ENCODE measurements around the gene CFAP251.
"Not testable (repeated sequence)": the region's sequence is repeated elsewhere in the genome, so short reads cannot be mapped to it uniquely, and the experiment has no call there.

CFAP251 gene, protein sequence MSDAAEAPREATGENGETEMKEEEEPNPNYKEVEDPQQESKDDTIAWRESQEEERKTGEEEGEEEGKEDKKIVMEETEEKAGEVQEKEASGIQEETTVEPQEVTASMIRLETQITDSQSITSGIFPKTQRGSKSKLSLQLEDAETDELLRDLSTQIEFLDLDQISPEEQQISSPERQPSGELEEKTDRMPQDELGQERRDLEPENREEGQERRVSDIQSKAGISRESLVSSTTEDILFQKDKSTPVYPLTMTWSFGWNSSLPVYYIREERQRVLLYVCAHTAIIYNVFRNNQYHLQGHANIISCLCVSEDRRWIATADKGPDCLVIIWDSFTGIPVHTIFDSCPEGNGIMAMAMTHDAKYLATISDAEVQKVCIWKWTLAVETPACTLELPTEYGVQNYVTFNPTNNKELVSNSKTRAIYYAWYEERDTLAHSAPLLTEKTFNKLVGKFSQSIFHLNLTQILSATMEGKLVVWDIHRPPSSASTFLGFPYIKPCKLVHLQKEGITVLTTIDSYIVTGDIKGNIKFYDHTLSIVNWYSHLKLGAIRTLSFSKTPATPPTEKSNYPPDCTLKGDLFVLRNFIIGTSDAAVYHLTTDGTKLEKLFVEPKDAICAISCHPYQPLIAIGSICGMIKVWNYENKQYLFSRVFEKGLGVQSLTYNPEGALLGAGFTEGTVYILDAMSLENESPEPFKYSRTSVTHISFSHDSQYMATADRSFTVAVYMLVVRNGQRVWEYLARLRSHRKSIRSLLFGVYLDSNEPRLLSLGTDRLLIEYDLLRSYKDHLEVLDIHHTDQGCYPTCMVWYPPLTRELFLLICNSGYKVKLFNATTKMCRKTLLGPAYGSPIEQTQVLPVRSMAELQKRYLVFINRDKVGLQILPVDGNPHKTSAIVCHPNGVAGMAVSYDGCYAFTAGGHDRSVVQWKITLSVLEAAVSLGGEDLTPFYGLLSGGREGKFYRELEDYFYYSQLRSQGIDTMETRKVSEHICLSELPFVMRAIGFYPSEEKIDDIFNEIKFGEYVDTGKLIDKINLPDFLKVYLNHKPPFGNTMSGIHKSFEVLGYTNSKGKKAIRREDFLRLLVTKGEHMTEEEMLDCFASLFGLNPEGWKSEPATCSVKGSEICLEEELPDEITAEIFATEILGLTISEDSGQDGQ

DNA sequence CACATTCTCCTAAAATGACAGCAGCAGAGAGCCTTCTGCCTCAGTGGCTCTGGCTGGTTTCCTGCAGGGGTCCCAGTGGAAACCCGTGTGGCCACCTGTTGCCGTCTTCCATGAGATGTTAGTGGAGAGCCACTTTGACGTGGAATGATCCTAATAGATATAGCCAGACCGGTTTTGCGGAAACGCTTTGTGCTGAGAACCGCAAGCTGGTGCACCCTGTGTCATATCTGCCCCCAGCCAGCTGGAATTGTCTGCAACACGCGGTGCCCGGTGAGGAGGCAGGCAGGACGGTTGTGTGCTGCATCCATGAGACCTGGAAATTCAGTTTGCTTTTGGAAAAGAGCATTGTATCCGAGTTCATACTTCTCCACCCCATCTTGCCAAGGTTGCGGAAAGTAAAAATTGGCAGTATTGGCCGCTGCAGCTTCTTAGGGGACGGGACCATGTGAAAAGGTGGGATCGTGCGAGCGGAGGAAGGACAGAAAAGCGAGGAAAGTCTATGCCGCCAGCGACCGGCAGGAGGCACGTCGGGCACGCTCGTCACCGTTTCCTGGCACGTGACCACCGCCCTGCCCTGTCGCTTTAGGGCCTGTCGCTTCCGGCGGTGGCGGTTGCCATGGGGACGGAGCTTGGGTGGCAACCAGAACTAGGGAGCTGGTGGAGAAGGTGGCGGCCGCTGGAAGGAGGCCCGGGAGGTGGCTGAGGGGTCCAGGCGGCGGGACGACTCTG, at the start of gene CFAP251:
CFAP251 (plus strand) TSS at position 643 of the 729 bp plus-strand sequence. CDS start 2,714 bp downstream, outside the sequence.
- peak; percentile 95 for DNase-seq

DNA sequence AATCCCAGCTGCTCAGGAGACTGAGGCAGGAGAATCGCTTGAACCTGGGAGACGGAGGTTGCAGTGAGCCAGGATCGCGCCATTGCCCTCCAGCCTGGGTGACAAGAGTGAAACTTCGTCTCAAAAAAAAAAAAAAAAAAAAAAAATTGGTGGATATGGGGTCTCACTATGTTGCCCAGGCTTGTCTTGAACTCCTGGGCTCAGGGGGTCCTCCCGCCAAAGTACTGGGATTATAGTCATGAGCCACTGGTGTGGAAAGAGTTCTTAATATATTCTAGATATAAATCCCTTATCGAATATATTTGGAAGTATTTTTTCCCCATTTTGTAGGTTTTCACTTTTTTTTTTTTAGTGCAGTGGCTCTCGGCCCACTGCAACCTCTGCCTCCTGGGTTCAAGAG, 49.2 kb upstream of the CFAP251 start:
- not testable (repeated sequence) for DNase-seq

DNA sequence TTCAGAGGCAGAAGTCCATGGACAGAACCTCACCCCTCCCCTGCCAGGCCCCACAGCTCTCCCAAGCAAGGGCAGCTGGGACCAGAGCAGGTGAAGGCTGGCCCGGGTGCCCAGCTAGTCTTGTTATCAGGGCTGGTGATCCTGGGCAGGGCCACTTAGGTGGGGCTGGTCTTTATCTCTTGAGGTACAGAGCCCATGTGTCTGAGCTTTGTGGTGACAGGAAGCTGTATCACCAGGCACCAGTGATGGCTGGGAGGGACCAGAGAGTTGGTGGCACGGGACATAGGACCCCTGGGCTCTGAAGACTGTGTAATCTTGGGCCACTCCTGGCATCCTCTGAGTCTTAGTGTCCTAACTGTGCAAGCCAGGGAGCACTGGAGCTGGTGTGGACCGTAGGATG, 46.9 kb upstream of the CFAP251 start:
- no peak for DNase-seq

DNA sequence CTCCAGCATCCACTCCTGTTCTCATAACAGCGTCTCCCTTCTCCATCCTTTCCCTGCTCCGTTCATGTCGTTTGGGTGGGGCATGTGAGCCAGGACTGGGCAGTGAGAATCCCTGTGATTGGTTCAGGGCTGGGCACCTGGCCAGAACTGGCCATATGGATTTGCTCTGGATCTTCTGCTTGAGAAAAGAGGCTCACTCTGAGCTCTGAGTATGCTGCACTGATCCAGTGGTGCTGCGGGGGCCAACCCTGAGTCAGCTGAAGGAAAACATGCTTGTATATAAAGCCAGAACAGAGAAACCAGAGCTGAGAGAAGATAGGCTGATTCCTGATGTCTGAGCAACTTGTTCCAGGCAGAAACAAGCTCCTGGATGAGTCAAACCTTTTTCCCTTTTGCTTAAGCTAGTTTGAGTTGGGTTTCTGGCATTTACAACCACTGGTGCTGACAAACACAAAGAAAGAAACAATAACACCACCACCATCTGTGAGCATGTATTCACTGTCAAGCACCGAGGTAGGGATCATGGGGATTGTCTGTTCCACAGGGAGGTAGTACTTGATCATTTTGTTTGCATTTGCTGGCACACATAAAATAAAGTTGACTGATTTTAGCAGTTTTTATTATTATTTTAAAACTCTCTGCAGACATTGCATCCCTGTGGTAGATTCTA, 45.7 kb upstream of the CFAP251 start:
- DNase-seq = no peak

DNA sequence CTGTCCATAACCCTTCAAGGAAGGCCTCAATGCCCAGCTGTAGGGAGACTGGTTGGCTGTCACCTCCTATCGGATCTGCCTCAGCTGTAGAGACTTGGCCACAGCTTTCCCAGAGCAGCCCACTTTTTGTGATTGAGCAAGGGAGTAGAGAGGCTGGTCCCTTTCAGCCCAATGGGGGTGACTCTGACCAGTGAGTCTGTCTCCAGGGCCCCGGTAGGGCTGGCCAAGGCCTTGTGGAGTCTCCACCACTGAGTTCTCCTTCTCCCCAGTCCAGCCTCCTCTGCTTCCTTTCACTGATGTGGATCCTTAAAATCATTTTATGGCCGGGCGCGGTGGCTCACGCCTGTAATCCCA, 45.2 kb upstream of the CFAP251 start:
- DNase-seq = no peak

DNA sequence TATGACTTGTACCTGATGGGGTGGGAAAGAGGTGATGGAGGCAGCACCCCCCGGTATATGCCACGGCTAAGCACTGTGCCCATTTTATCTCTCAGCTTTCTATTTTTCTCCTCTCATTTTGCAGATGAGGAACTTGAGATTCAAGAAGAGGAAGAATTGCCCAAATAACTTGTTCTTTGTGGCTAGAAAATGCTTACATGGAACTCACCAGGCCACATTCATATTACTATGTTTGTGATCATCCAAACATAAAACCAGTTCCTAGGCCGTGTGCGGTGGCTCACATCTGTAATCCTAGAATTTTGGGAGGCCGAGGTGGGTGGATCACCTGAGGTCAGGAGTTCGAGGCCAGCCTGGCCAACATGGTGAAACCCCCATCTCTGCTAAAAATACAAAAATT, 44.3 kb upstream of the CFAP251 start:
- DNase-seq = no peak

DNA sequence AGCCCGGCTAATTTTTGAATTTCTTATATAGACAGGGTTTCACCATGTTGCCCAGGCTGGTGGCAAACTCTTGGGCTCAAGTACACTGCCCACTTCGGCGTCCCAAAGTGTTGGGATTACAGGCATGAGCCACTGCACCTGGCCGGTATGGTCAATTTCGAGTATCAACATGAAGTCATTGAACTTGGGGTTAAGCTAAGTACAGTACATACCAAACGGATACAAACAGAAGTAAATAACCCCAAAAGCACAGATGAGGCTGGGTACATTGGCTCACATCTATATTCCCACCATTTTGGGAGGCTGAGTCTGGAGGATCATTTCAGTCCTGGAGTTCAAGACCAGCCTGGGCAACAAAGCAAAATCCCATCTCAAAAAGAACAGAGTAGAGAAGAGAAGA, 42.8 kb upstream of the CFAP251 start:
- DNase-seq = no peak

DNA sequence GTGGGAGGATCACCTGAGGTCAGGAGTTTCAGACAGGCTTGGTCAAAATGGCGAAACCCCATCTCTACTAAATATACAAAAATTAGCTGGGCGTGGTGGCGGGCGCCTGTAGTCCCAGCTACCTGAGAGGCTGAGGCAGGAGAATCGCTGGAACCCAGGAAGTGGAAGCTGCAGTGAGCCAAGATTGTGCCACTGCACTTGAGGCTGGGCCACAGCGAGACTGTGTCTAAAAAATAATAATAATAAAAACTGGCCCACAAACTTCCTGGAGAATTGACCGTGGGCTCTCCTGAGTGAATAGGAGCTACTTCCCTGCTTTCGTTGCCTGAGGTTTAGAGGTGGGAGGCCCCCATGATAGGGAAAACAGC, 42.3 kb upstream of the CFAP251 start:
- DNase-seq = not testable (repeated sequence)

DNA sequence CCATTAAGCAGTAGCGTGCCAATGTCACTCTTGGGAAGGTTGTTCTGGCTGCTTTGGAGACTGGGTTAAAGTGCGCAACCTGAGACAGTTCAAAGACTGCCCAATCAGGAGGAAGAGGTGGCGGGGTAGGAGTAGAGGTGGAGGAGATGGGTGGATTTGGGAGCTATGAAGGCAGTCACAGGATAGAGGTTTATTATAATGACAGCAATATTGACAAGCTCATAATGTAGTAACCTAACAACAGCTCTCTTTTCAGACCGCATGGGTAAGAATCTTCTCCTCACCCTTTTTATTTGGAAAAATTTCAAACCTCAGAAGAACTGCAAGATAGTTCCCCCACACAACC, 35.1 kb upstream of the CFAP251 start:
- no peak for DNase-seq

DNA sequence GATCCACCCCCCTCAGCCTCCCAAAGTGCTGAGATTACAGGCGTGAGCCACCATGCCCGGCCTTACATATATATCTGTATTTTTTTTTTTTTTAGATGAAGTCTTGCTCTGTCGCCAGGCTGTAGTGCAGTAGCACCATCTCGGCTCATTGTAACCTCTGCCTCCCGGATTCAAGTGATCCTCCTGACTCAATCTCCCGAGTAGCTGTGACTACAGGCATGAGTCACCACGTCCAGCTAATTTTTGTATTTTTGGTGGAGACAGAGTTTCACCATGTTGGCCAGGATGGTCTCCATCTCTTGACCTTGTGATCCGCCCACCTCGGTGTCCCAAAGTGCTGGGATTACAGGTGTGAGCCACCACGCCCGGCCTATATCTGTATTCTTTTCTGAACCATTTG, 33.3 kb upstream of the CFAP251 start:
- not testable (repeated sequence) for DNase-seq

DNA sequence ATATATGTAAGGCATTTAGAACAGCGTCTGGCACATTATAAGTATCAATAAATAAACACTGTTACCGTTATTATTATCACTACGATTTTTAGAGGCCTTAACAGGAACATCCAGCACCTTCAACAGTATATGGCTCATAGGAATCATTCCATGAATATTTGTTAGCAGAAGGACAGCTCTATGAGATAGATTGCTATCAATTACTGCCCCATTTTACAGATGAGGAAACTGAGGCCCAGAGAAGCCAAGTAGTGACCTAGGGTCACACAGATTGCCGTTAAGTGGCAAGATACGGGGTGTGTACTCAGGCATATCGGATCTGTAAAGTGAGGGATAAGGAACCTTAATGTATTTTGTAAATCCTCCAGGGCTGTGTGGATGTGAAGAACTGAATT, 30.3 kb upstream of the CFAP251 start:
- DNase-seq = no peak

DNA sequence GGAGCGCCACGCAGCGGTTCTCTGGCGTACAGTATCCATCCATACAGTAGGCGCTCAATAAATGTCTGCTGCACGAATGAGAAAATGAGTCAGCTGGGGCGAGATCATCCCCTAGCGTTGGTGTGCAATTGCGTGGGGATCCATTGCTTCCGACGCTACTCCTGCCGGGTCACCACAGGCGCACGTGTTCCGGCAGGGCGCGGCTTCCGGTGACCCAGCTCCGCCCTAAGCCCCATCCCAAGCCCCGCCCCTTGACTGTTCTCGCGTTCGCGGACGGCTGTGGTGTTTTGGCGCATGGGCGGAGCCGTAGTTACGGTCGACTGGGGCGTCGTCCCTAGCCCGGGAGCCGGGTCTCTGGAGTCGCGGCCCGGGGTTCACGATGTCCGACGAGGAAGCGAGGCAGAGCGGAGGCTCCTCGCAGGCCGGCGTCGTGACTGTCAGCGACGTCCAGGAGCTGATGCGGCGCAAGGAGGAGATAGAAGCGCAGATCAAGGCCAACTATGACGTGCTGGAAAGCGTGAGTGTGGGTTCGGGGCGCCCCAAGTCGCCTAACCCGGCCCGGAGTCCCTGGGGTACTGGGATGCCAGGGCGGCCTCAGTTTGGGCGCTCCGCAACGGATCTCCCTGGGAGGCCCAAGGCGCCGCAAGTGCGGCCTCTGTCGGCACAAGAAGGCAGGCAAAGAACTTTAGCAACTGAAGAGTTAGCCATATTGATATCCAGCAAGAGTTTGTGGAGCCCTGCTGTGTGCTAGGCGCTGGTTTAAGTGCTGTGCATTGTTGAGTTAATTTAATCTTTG, 29.7 kb upstream of the CFAP251 start, which contains the start of gene PSMD9:
PSMD9 (plus strand) TSS at position 313 of the 796 bp plus-strand sequence; CDS start at position 380, 67 bp downstream.
- peak; percentile 98 for DNase-seq

DNA sequence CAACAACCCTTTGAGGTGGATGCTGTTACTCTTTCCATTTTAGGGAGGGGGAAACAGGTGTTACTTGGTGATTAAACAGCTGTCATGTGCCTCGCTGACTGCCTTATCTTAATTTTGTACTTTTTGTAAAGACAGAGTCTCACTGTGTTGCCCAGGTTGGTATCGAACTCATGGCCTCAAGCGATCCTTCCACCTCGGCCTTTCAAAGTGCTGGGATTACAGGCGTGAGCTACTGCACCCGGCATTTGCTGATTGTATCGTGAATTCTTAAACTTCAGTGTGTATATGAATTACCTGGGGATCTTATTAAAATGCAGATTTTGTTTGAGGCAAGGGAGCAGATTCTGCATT, 29.1 kb upstream of the CFAP251 start:
- DNase-seq = no peak

DNA sequence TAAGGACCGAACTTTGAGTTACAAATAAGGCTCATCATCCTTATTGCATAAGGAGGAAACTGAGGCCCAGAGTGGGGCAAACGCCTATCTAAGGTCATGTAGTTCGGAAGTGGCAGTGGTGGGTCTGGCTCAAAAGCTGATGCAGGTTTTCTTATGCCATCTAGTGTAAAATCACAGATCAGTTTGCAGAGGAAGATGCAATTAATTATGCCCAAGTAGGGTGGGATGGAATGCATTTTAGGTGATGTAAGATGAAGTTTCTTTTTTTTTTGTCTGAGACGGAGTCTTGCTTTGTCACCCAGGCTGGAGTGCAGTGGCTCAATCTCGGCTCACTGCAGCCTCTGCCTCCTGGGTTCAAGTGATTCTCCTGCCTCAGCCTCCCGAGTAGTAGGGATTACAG, 28.7 kb upstream of the CFAP251 start:
- DNase-seq = not testable (repeated sequence)

DNA sequence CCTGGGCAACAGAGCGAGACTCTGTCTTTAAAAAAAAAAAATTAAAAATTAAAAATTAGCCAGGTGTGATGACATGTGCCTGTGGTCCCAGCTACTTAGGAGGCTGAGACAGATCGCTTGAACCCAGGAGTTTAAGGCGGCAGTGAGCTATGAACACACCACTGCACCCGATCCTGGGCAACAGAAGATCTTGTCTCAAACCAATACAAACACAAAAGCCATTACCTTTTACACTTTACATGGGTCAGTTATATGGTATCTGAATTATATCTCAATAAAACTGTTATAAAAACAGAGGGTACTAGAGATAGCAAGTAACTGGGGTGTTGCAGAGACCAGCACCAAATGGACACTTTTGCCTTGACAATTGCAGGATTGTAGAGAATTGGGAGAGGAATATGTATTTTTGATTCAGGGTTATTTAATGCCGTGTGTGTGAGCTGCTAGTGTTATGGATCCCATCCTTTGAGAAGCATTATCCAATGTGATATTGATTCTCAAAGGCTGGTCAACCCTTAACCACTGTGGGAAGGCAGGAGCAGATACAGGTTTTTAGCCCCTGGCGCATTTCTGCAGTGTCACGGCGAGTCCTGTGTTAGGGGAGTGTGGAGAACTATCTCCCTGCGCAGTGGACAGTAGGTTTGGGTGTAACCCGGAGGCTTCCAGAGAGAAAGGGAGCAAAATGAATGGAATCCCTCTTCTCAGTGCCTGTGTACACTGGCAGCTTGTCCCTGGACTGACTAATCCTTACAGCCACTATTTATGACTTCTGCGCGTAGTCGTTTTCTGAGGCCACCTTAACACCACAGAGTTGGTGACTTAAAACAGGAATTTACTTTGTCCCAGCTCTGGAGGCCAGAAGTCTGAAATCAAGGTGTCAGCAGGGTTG, 25.5 kb upstream of the CFAP251 start:
- DNase-seq = no peak

DNA sequence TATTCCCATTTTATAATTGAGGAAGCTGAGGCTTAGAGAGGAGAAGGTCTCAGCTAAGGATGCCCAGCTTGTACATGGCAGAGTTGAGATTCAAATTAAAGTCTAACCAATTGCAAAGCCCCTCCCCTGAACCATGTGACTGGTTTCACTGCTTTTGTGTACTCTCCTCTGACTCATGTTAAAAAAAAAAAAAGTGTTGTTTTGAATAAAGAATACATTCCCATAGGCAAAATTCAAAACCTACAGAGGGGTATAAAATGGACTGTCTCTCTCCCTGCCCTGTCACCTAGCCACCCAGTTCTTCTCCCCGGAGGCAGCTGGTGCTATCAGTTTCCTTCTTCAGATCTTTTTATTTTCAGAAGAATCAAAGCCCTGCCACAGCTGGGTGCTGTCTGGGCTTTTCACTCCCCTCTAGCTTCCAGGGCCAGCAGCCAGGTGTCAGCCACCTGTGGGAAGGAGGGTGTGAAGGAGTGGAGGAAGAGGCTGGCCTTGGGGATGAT, 24.4 kb upstream of the CFAP251 start:
- no peak for DNase-seq

DNA sequence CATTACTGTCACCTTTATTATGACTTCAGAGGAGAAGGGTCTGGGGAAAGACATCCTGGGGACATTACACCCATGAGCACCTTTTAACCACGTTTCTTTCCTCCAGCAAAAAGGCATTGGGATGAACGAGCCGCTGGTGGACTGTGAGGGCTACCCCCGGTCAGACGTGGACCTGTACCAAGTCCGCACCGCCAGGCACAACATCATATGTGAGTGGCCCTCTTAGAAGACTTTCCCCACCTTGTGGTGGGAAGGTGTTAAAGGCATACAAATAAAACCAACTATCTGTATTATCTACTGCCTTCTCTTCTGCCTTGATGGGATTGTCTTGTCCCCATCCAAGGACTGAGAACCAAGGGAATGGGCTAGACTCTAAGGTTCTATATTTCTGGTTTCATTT, 23.8 kb upstream of the CFAP251 start:
- DNase-seq = no peak

DNA sequence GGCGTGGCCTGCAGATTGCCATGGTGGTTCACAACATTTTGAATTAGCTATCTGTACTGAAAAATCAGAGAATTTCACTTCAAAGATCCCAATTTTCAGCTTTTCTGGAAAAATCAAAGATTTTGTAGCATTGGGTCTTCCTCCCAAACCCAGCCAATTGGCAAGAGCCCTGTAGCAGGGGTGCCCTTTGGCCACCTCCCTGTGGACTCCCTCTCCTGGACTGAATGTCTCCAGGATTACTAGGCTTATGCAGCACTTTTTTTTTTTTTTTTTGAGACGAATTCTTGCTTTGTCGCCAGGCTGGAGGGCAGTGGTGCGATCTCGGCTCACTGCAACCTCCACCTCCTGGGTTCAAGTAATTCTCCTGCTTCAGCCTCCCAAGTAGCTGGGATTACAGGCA, 20.1 kb upstream of the CFAP251 start:
- no peak for DNase-seq

DNA sequence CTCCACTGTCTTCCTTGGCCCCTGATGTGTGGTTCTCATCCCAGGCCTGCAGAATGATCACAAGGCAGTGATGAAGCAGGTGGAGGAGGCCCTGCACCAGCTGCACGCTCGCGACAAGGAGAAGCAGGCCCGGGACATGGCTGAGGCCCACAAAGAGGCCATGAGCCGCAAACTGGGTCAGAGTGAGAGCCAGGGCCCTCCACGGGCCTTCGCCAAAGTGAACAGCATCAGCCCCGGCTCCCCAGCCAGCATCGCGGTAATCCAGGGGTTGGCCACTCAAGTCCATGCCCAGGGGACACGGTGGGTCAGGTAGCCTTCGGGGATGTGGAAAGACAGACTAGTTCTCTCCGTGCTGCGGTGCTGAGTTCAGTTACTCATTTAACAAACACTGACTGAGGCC, 18.8 kb upstream of the CFAP251 start:
- DNase-seq = no peak

DNA sequence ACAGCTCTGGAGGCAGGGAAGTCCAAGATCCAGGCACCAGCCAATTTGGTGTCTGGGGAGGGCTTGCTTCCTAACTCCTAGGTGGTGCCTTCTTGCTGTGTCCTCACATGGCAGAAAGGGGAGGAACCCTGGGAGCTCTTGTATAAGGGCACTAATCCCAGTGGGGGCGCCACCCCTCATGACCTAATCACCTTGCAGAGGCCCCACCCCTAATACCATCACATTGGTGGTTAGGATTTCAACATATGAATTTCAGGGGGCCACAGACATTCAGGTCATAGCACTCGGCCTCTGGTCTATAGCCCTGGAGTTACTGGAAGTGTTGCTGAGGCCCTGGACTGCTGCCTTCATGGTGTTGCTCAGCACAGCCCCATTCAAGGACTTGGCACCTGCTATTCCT, 15.2 kb upstream of the CFAP251 start:
- DNase-seq = no peak
